H9 (cell line): ENCODE data around the gene UBE2U. TPM values are rescaled to one million over a fixed set of nuclear protein-coding genes. Genes with fewer than 3 reads are reported as not detected.

Experiments
- DNase-seq: peaks from one replicate; pipeline ENCODE4 v3.0.0-alpha.2; 2017
- H2AFZ ChIP-seq: one replicate; pipeline ENCODE4 v1.6.1; 2013; ENCODE audit warnings: mild to moderate bottlenecking, low read length, control low read depth, moderate library complexity
- H2AK5ac ChIP-seq: 2 replicates; pipeline ENCODE4 v1.6.1; 2013; ENCODE audit warnings: low read length, control low read depth, mixed read lengths; ENCODE audit not compliant: insufficient read length
- H2BK120ac ChIP-seq: one replicate; pipeline ENCODE4 v1.6.1; 2013; ENCODE audit warnings: low read depth, mild to moderate bottlenecking, low read length, control low read depth, inconsistent platforms; ENCODE audit not compliant: poor library complexity, severe bottlenecking
- H2BK12ac ChIP-seq: 2 replicates; pipeline ENCODE4 v1.6.1; 2013; ENCODE audit warnings: low read length, control low read depth, mixed read lengths, low read depth; ENCODE audit not compliant: insufficient read length
- H2BK15ac ChIP-seq: 2 replicates; pipeline ENCODE4 v1.6.1; 2013; ENCODE audit warnings: low read depth, low read length, control low read depth
- H2BK20ac ChIP-seq: one replicate; pipeline ENCODE4 v1.6.1; 2013; ENCODE audit warnings: low read depth, mild to moderate bottlenecking, low read length, control low read depth, inconsistent platforms; ENCODE audit not compliant: poor library complexity, severe bottlenecking
- H2BK5ac ChIP-seq: 2 replicates; pipeline ENCODE4 v1.6.1; 2013; ENCODE audit warnings: low read length, control low read depth, mixed read lengths; ENCODE audit not compliant: insufficient read length
- H3K14ac ChIP-seq: 2 replicates; pipeline ENCODE4 v1.6.1; 2013; ENCODE audit warnings: low read length, control low read depth; ENCODE audit not compliant: insufficient read depth
- H3K18ac ChIP-seq: 2 replicates; pipeline ENCODE4 v1.6.1; 2013; ENCODE audit warnings: low read depth, mild to moderate bottlenecking, mixed read lengths, low read length, control low read depth; ENCODE audit not compliant: insufficient read length
- H3K23ac ChIP-seq: 2 replicates; pipeline ENCODE4 v1.6.1; 2013; ENCODE audit warnings: low read length, control low read depth, mixed read lengths, low read depth; ENCODE audit not compliant: insufficient read length
- H3K23me2 ChIP-seq: 2 replicates; pipeline ENCODE4 v1.6.1; 2013; ENCODE audit warnings: low read depth, mild to moderate bottlenecking, mixed read lengths, low read length, control low read depth; ENCODE audit not compliant: insufficient read length, poor library complexity, severe bottlenecking
- H3K27ac ChIP-seq: 2 replicates; pipeline ENCODE4 v1.5.1; 2013; ENCODE audit warnings: low read length, control low read depth, mixed read lengths, low read depth; ENCODE audit not compliant: insufficient read length
- H3K27me3 ChIP-seq: 2 replicates; pipeline ENCODE4 v1.6.1; 2013; ENCODE audit warnings: low read length, control low read depth, inconsistent platforms; ENCODE audit not compliant: insufficient read depth
- H3K4ac ChIP-seq: 2 replicates; pipeline ENCODE4 v1.6.1; 2013; ENCODE audit warnings: low read depth, mild to moderate bottlenecking, control low read depth, inconsistent platforms, low read length, moderate library complexity
- H3K4me1 ChIP-seq: 2 replicates; pipeline ENCODE4 v1.6.1; 2013; ENCODE audit warnings: low read length, control low read depth, inconsistent platforms; ENCODE audit not compliant: insufficient read depth
- H3K4me2 ChIP-seq: 2 replicates; pipeline ENCODE4 v1.6.1; 2013; ENCODE audit warnings: low read length, control low read depth, mixed read lengths; ENCODE audit not compliant: insufficient read length, insufficient read depth
- H3K56ac ChIP-seq: 2 replicates; pipeline ENCODE4 v1.6.1; 2013; ENCODE audit warnings: low read depth, mild to moderate bottlenecking, mixed read lengths, low read length, control low read depth; ENCODE audit not compliant: insufficient read length
- H3K79me1 ChIP-seq: 2 replicates; pipeline ENCODE4 v1.6.1; 2013; ENCODE audit warnings: low read depth, mild to moderate bottlenecking, moderate library complexity, low read length, control low read depth, inconsistent platforms; ENCODE audit not compliant: insufficient read depth, poor library complexity, severe bottlenecking
- H3K79me2 ChIP-seq: 2 replicates; pipeline ENCODE4 v1.6.1; 2013; ENCODE audit warnings: low read length, control low read depth, inconsistent platforms; ENCODE audit not compliant: insufficient read depth
- H3K9ac ChIP-seq: 2 replicates; pipeline ENCODE4 v1.6.1; 2013; ENCODE audit warnings: low read length, control low read depth, mixed read lengths; ENCODE audit not compliant: insufficient read length; ENCODE audit errors: extremely low read depth
- H3K9me3 ChIP-seq: one replicate; pipeline ENCODE4 v1.6.1; 2013; ENCODE audit warnings: low read depth, low read length, inconsistent platforms; ENCODE audit not compliant: control insufficient read depth
- H3T11ph ChIP-seq: one replicate; pipeline ENCODE4 v1.6.1; 2013; ENCODE audit warnings: mild to moderate bottlenecking, low read length, control low read depth, inconsistent platforms
- H4K20me1 ChIP-seq: one replicate; pipeline ENCODE4 v1.6.1; 2013; ENCODE audit not compliant: control insufficient read depth, insufficient read length, insufficient read depth
- H4K5ac ChIP-seq: 2 replicates; pipeline ENCODE4 v1.6.1; 2013; ENCODE audit warnings: low read depth, mild to moderate bottlenecking, mixed read lengths, low read length, control low read depth; ENCODE audit not compliant: insufficient read length
- H4K8ac ChIP-seq: replicated peaks from 2 replicates; pipeline ENCODE4 v1.6.1; 2013; ENCODE audit warnings: low read length, control low read depth, mixed read lengths, low read depth; ENCODE audit not compliant: insufficient read length
- H4K91ac ChIP-seq: 2 replicates; pipeline ENCODE4 v1.6.1; 2013; ENCODE audit warnings: low read depth, mild to moderate bottlenecking, moderate library complexity, mixed read lengths, low read length, control low read depth; ENCODE audit not compliant: insufficient read length
- H3K27ac Mint-ChIP-seq, 3 experiments: 2 replicates in 2 of 3; 3 replicates in 1 of 3; pipeline ENCODE4 v1.8.0; 2020 to 2021; ENCODE audit warnings: mixed read lengths in 3 of 3, mild to moderate bottlenecking in 1 of 3, moderate library complexity in 1 of 3
- H3K27me3 Mint-ChIP-seq: 2 replicates; pipeline ENCODE4 v1.8.0; 2021; ENCODE audit warnings: low read depth, mild to moderate bottlenecking, moderate library complexity, mixed read lengths
- H3K36me3 Mint-ChIP-seq, 3 experiments: 2 replicates in 2 of 3; 3 replicates in 1 of 3; pipeline ENCODE4 v1.8.0; 2020 to 2021; ENCODE audit warnings: low read depth in 3 of 3, mixed read lengths in 3 of 3; ENCODE audit not compliant: insufficient read depth in 1 of 3
- H3K4me1 Mint-ChIP-seq, 2 experiments: 2 replicates each; pipeline ENCODE4 v1.8.0; 2020; ENCODE audit warnings: mixed read lengths in 2 of 2
- H3K4me3 Mint-ChIP-seq, 2 experiments: 2 replicates in 1 of 2; 3 replicates in 1 of 2; pipeline ENCODE4 v1.8.0; 2020 to 2021; ENCODE audit warnings: mild to moderate bottlenecking in 2 of 2, mixed read lengths in 2 of 2, moderate library complexity in 1 of 2
- H3K9me3 Mint-ChIP-seq, 2 experiments: 2 replicates in 1 of 2; 3 replicates in 1 of 2; pipeline ENCODE4 v1.8.0; 2020; ENCODE audit warnings: mild to moderate bottlenecking in 2 of 2, mixed read lengths in 2 of 2, moderate library complexity in 1 of 2
- CTCF ChIP-seq: fragments of 200-600 bp; sonication (generic); conservative IDR thresholded peaks from 3 replicates; pipeline ENCODE4 v1.8.0; 2021; ENCODE audit warnings: antibody characterized with exemption, mild to moderate bottlenecking
- WGBS: extraction: QIAGEN DNeasy Blood & Tissue Kit; methylation state at CpG from one replicate; pipeline ENCODE4 v1.1.7; 2013; ENCODE audit warnings: missing lambda C conversion rate, low lambda C conversion rate, mixed read lengths; ENCODE audit not compliant: insufficient read length; ENCODE audit errors: extremely low coverage; 5-methylcytosine and 5-hydroxymethylcytosine counted together
- total RNA-seq: library from RNA; stranded (reverse); gene quantifications from 2 replicates; pipeline ENCODE4 v1.2.1, GENCODE V29; 2021

Gene UBE2U
- total RNA-seq, 1 experiment from 2014 or later = not detected

DNA sequence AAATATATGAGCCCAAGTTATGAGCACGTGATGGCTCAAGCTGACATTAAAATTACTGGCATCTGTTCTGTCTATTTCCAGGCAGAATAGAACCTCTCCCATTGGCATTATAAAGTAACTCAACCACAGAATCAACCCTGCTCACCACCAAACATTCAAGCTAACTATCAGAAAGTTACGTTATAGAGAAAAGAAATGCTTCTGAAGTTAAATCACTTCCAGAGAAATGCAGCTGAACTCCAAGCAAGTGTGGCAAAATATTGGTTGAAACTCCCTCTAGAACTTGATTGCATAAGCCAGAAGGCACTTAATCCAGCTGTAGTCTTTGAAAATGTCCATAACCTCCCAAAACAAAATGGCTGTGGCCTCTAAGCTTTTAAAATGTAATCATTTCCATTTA is 36.2 kb upstream of the UBE2U start:
- no peak overlapping the region for H3K27ac ChIP-seq
- H2BK12ac ChIP-seq = no peak overlapping the region
- no peak overlapping the region for H4K8ac ChIP-seq
- H2BK15ac ChIP-seq = no peak overlapping the region
- no peak overlapping the region for H2BK5ac ChIP-seq
- H3K79me2 ChIP-seq = no peaks in the 10 kb centered on the region
- no peak overlapping the region for H3T11ph ChIP-seq
- no peaks in the 10 kb centered on the region for H3K23me2 ChIP-seq
- Mint-ChIP-seq H3K4me1 (peaks cover 20 to 23% of the 10 kb centered on the region in 2 experiments), H3K27me3 (no peaks in the 10 kb centered on the region), H3K4me3 (no peak overlapping the region), H3K36me3 (peaks cover 53 to 55% (median 53%) of the 10 kb centered on the region in 3 experiments), H3K9me3 (peaks cover 13 to 33% of the 10 kb centered on the region in 2 experiments), H3K27ac (no peak overlapping the region)
- no peak overlapping the region for H4K5ac ChIP-seq
- H3K56ac ChIP-seq = no peak overlapping the region
- no peak overlapping the region for H2BK20ac ChIP-seq
- H3K4me1 ChIP-seq = peaks cover 6% of the 10 kb centered on the region
- H3K23ac ChIP-seq = no peak overlapping the region
- H3K14ac ChIP-seq = no peak overlapping the region
- TF ChIP-seq CTCF = no peak
- no peaks in the 10 kb centered on the region for H3K79me1 ChIP-seq
- H2BK120ac ChIP-seq = no peak overlapping the region
- no peaks in the 10 kb centered on the region for H4K20me1 ChIP-seq
- peaks cover 7% of the 10 kb centered on the region for H3K9me3 ChIP-seq
- no CpG with 5 or more reads among the region's 2 CpGs for WGBS
- no peak overlapping the region for H2AFZ ChIP-seq
- no peak overlapping the region for H3K18ac ChIP-seq
- no peak for DNase-seq
- no peak overlapping the region for H4K91ac ChIP-seq
- H3K4ac ChIP-seq = no peak overlapping the region
- H2AK5ac ChIP-seq = no peak overlapping the region
- no peaks in the 10 kb centered on the region for H3K27me3 ChIP-seq
- no peak overlapping the region for H3K4me2 ChIP-seq
- H3K9ac ChIP-seq = no peak overlapping the region
